DND-41 (cell line): Measurements from ENCODE around the gene OR8U1.

ENCODE experiments used
- EZH2 ChIP-seq: IDR thresholded peaks from 3 replicates; pipeline ENCODE4 v1.6.1; 2012; ENCODE audit warnings: borderline replicate concordance, low read depth, mild to moderate bottlenecking, moderate library complexity, low read length, inconsistent platforms; ENCODE audit not compliant: severe bottlenecking
- TF ChIP-seq, protein P1 (sequence below): IDR thresholded peaks from 2 replicates; pipeline ENCODE4 v1.5.1; 2012; ENCODE audit warnings: borderline replicate concordance, low read length, moderate library complexity, mild to moderate bottlenecking; ENCODE audit not compliant: poor library complexity, severe bottlenecking; ENCODE audit errors: extremely low read depth

DNA sequence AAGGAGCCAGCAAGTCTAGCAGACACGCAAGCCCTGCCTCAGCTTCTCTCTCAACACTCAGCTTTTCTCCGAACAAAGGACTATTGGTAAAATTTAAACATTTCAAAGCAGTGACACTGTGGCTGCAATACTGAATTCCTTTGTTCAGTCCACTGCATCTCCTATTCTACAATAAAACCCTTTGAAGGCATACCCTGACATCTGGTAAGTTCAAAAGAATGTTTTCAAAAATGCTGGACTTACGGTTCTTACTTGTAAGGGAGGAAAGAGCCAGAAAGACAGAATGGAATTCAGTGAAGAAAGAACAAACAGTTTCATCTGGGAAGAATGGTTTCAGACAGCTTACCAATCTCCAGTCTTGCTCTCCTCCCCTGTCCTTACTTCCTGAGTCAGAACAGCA lies 42.3 kb upstream of the OR8U1 start:
- TF ChIP-seq, protein P1, sequence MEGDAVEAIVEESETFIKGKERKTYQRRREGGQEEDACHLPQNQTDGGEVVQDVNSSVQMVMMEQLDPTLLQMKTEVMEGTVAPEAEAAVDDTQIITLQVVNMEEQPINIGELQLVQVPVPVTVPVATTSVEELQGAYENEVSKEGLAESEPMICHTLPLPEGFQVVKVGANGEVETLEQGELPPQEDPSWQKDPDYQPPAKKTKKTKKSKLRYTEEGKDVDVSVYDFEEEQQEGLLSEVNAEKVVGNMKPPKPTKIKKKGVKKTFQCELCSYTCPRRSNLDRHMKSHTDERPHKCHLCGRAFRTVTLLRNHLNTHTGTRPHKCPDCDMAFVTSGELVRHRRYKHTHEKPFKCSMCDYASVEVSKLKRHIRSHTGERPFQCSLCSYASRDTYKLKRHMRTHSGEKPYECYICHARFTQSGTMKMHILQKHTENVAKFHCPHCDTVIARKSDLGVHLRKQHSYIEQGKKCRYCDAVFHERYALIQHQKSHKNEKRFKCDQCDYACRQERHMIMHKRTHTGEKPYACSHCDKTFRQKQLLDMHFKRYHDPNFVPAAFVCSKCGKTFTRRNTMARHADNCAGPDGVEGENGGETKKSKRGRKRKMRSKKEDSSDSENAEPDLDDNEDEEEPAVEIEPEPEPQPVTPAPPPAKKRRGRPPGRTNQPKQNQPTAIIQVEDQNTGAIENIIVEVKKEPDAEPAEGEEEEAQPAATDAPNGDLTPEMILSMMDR = no peak
- no peak for TF ChIP-seq EZH2
